ENCODE measurements around the gene ABCB8. TPM values are rescaled to one million over a fixed set of nuclear protein-coding genes. Genes with fewer than 3 reads are reported as not detected.
A peak's percentile ranks its signal among the peaks of the same experiment; 100 is the strongest.

ABCB8 gene
- total and polyA plus RNA-seq, 9 donors: 12.8 to 26.5 (median 18.4) TPM

DNA sequence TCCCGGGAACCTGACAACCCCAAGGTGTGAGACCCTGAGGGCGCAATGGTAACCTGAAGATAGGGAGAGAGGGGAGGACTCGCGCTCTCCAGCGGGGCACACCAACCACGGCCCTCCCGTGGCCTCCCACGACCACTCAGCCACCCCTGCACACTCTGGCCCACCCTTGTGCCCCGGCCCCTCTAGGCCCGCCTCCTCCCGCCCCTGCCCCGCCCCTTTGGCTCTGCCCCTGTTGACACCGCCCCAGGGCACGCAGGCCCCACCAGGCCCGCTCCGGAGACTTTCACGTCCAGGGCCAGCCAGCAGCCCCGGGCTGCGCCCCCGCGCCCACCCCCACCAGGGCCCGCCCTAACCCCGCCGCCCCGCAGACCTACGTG is 14.9 kb upstream of the ABCB8 start:
- Histone ChIP-seq H3K36me3 (ENCODE audit: control insufficient read depth, insufficient read depth, low read length) (no peaks in the 10 kb centered on the region), H3K27ac (ENCODE audit: low read length) (no peak overlapping the region), H3K4me1 (ENCODE audit: control insufficient read depth, insufficient read depth, low read length) (peaks cover 57% of the 10 kb centered on the region), H3K4me3 (ENCODE audit: low read length) (peak overlapping the region; percentile 34), H3K27me3 (ENCODE audit: control insufficient read depth, insufficient read depth, low read length) (peaks cover 54% of the 10 kb centered on the region), H3K9me3 (replicated peaks; ENCODE audit: control insufficient read depth, low read depth, low read length) (no peaks in the 10 kb centered on the region)
- DNase-seq: no peak
- WGBS (ENCODE audit: insufficient coverage): 2% methylated on average over 20 of the region's 26 CpGs

DNA sequence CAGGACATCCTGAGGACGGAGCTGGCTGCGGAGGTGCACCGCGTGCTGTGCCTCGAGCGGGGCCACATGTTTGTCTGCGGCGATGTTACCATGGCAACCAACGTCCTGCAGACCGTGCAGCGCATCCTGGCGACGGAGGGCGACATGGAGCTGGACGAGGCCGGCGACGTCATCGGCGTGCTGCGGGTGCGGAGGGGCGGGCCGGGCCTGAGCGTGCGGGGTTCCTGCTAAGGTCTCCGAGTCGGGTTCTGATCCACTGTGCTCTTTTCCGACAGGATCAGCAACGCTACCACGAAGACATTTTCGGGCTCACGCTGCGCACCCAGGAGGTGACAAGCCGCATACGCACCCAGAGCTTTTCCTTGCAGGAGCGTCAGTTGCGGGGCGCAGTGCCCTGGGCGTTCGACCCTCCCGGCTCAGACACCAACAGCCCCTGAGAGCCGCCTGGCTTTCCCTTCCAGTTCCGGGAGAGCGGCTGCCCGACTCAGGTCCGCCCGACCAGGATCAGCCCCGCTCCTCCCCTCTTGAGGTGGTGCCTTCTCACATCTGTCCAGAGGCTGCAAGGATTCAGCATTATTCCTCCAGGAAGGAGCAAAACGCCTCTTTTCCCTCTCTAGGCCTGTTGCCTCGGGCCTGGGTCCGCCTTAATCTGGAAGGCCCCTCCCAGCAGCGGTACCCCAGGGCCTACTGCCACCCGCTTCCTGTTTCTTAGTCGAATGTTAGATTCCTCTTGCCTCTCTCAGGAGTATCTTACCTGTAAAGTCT is 14.3 kb upstream of the ABCB8 start:
- H3K27me3 ChIP-seq (ENCODE audit: control insufficient read depth, insufficient read depth, low read length): peaks cover 54% of the 10 kb centered on the region
- WGBS (ENCODE audit: insufficient coverage): 8% methylated on average over 51 of the region's 55 CpGs
- H3K36me3 ChIP-seq (ENCODE audit: control insufficient read depth, insufficient read depth, low read length): no peaks in the 10 kb centered on the region
- peak; percentile 92 for DNase-seq
- peak overlapping the region; percentile 34 for H3K4me3 ChIP-seq (ENCODE audit: low read length)
- peak overlapping the region; percentile 13 for H3K27ac ChIP-seq (ENCODE audit: low read length)
- no peaks in the 10 kb centered on the region for H3K9me3 ChIP-seq (replicated peaks; ENCODE audit: control insufficient read depth, low read depth, low read length)
- H3K4me1 ChIP-seq (ENCODE audit: control insufficient read depth, insufficient read depth, low read length): peaks cover 55% of the 10 kb centered on the region

DNA sequence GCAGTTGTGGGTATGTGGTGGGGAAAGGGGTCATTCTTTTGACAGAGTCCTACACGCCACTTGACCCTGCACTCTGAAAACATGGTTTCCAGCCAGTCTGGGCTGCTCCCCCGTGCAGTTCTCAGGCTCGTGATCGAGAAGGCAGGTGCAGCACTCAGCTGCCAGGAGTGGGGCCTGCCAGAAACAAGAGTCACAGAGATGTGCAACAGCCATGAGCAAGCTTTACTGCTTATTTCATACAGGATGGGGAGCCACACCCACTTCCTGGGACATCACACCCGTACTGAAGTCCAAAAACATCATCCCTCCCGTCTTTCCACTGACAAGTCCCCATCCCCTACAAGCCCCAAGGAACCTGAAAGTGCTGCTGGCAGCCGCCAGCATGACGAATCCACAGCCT is 13.3 kb upstream of the ABCB8 start:
- Histone ChIP-seq H3K27ac (ENCODE audit: low read length) (no peak overlapping the region), H3K4me3 (ENCODE audit: low read length) (no peak overlapping the region), H3K27me3 (ENCODE audit: control insufficient read depth, insufficient read depth, low read length) (peaks cover 59% of the 10 kb centered on the region), H3K4me1 (ENCODE audit: control insufficient read depth, insufficient read depth, low read length) (peaks cover 52% of the 10 kb centered on the region), H3K9me3 (replicated peaks; ENCODE audit: control insufficient read depth, low read depth, low read length) (no peaks in the 10 kb centered on the region), H3K36me3 (ENCODE audit: control insufficient read depth, insufficient read depth, low read length) (no peaks in the 10 kb centered on the region)
- WGBS (ENCODE audit: insufficient coverage): 56% methylated on average over 8 of the region's 8 CpGs
- peak; percentile 68 for DNase-seq

DNA sequence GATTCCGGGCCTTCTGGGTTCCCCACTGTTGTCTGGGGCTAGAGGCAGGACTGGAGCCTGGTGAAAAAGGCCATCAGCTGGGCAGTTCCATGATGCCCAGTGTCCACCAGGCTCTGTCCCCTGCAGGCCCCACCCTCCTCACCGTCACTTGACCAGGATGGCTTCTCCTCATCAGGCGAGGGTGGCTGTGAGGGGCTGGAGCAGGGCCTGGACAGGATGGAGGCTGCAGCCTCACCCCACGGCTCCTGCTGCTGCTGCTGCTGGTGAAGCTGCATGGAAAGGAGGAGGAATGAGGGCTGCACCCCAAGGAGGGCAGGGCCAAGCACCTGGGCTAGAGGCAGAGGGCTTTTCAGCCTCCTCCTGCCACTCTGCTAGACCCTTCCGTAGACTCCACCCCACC is 12.3 kb upstream of the ABCB8 start:
- H3K4me3 ChIP-seq (ENCODE audit: low read length): no peak overlapping the region
- H3K36me3 ChIP-seq (ENCODE audit: control insufficient read depth, insufficient read depth, low read length): no peaks in the 10 kb centered on the region
- peaks cover 63% of the 10 kb centered on the region for H3K27me3 ChIP-seq (ENCODE audit: control insufficient read depth, insufficient read depth, low read length)
- no peak for DNase-seq
- no peak overlapping the region for H3K27ac ChIP-seq (ENCODE audit: low read length)
- 88% methylated on average over 4 of the region's 5 CpGs for WGBS (ENCODE audit: insufficient coverage)
- H3K9me3 ChIP-seq (replicated peaks; ENCODE audit: control insufficient read depth, low read depth, low read length): no peaks in the 10 kb centered on the region
- H3K4me1 ChIP-seq (ENCODE audit: control insufficient read depth, insufficient read depth, low read length): peaks cover 42% of the 10 kb centered on the region

DNA sequence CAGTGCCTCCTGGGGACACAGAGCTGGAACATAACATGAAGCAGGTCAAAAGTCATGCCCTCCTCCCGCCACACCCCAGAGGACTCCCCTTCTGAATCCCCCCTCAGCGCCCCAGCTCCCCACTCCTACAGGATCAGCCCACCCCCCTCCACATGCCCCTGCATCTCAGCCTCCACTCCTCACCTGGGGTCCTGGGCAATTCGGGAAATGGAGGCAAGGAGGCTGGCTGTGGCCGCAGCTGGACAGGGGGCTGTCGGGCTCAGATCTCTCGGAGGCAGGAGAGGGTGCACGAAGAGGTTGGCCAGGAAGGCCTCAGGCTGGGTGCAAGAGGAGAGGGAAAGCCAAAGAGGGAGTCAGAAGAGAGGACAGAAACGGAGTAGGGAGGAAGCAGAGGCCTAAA is 11.7 kb upstream of the ABCB8 start:
- Histone ChIP-seq H3K36me3 (ENCODE audit: control insufficient read depth, insufficient read depth, low read length) (no peaks in the 10 kb centered on the region), H3K4me3 (ENCODE audit: low read length) (no peak overlapping the region), H3K9me3 (replicated peaks; ENCODE audit: control insufficient read depth, low read depth, low read length) (no peaks in the 10 kb centered on the region), H3K4me1 (ENCODE audit: control insufficient read depth, insufficient read depth, low read length) (peaks cover 42% of the 10 kb centered on the region), H3K27ac (ENCODE audit: low read length) (no peak overlapping the region), H3K27me3 (ENCODE audit: control insufficient read depth, insufficient read depth, low read length) (peaks cover 67% of the 10 kb centered on the region)
- 85% methylated on average over 7 of the region's 8 CpGs for WGBS (ENCODE audit: insufficient coverage)
- no peak for DNase-seq

DNA sequence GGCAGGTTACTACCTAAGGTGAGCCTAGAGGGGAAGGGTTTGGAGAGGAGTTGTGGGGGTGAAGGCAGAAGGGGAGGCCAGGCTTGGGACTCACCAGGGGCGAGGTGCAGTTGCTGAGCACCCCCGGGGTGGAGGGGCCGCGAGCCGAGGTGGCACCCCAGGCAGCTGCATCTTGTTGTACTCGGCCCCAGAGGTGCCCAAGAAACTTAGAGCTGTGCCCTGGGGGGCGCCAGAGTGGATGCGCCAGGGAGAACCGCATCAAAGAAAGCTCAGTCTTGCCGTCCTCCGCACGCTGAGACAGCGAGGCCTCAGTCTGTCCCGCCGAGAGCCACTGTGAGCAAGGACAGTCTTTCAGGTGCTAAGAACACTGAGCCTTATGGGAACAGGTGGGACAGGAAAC is 11.3 kb upstream of the ABCB8 start:
- no peak overlapping the region for H3K27ac ChIP-seq (ENCODE audit: low read length)
- no peak overlapping the region for H3K4me3 ChIP-seq (ENCODE audit: low read length)
- DNase-seq: no peak
- H3K27me3 ChIP-seq (ENCODE audit: control insufficient read depth, insufficient read depth, low read length): peaks cover 65% of the 10 kb centered on the region
- H3K9me3 ChIP-seq (replicated peaks; ENCODE audit: control insufficient read depth, low read depth, low read length): no peaks in the 10 kb centered on the region
- no peaks in the 10 kb centered on the region for H3K36me3 ChIP-seq (ENCODE audit: control insufficient read depth, insufficient read depth, low read length)
- WGBS (ENCODE audit: insufficient coverage): 83% methylated on average over 14 of the region's 15 CpGs
- peaks cover 42% of the 10 kb centered on the region for H3K4me1 ChIP-seq (ENCODE audit: control insufficient read depth, insufficient read depth, low read length)

- no peaks in the 10 kb centered on the region for H3K36me3 ChIP-seq (ENCODE audit: control insufficient read depth, insufficient read depth, low read length)
- peaks cover 39% of the 10 kb centered on the region for H3K4me1 ChIP-seq (ENCODE audit: control insufficient read depth, insufficient read depth, low read length)
- no peak overlapping the region for H3K27ac ChIP-seq (ENCODE audit: low read length)
- 50% methylated on average over 10 of the region's 13 CpGs for WGBS (ENCODE audit: insufficient coverage)
- H3K4me3 ChIP-seq (ENCODE audit: low read length): no peak overlapping the region
- H3K27me3 ChIP-seq (ENCODE audit: control insufficient read depth, insufficient read depth, low read length): peaks cover 61% of the 10 kb centered on the region
- no peak for DNase-seq
- no peaks in the 10 kb centered on the region for H3K9me3 ChIP-seq (replicated peaks; ENCODE audit: control insufficient read depth, low read depth, low read length)
These were observed 10.8 kb upstream of the ABCB8 start for GRCh38 chr7:151017370-151017952.

GRCh38 chr7:151017953-151018420 is 10.3 kb upstream of the ABCB8 start:
- H3K4me3 ChIP-seq (ENCODE audit: low read length): peak overlapping the region; percentile 31
- H3K27ac ChIP-seq (ENCODE audit: low read length): no peak overlapping the region
- WGBS (ENCODE audit: insufficient coverage): under 1% methylated on average over 31 of the region's 34 CpGs
- peaks cover 35% of the 10 kb centered on the region for H3K4me1 ChIP-seq (ENCODE audit: control insufficient read depth, insufficient read depth, low read length)
- peaks cover 55% of the 10 kb centered on the region for H3K27me3 ChIP-seq (ENCODE audit: control insufficient read depth, insufficient read depth, low read length)
- no peaks in the 10 kb centered on the region for H3K9me3 ChIP-seq (replicated peaks; ENCODE audit: control insufficient read depth, low read depth, low read length)
- peak; percentile 55 for DNase-seq
- H3K36me3 ChIP-seq (ENCODE audit: control insufficient read depth, insufficient read depth, low read length): no peaks in the 10 kb centered on the region

DNA sequence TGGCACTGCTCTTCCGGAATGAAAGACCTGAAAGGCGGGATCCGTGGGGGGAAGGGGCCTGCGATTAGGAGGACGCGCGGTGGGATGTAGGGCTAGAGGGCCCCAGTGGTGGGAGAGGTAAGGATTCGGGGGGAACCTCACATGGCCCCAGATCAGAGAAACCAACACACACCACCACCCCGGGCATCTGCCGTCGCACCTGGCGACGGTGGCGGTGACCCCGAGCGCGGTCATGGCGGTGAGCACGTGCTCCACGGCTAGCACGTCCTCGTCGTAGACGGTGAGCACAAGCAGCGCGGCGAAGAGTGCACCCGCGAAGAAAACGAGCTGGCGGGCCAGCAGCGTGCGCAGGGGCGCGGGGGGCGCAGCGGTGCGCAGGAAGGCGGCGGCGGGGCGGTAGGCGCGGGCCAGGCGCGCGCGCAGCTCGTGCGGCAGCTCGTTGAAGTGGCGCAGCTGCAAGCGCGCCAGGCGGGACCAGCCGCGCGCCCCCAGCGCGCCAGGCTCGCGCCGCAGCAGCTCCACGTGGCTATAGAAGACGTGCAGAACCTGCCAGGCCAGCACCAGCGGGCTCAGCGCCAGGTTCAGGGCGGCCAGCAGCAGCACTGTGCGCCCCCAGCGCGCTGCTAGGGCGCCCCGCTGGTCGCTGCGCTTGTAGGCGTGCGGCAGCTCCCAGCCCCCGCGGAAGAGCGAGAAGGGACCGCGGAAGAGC is 9.7 kb upstream of the ABCB8 start:
- no peaks in the 10 kb centered on the region for H3K36me3 ChIP-seq (ENCODE audit: control insufficient read depth, insufficient read depth, low read length)
- under 1% methylated on average over 73 of the region's 82 CpGs for WGBS (ENCODE audit: insufficient coverage)
- DNase-seq: peak; percentile 46
- H3K4me1 ChIP-seq (ENCODE audit: control insufficient read depth, insufficient read depth, low read length): peaks cover 29% of the 10 kb centered on the region
- H3K27me3 ChIP-seq (ENCODE audit: control insufficient read depth, insufficient read depth, low read length): peaks cover 55% of the 10 kb centered on the region
- no peak overlapping the region for H3K27ac ChIP-seq (ENCODE audit: low read length)
- H3K9me3 ChIP-seq (replicated peaks; ENCODE audit: control insufficient read depth, low read depth, low read length): no peaks in the 10 kb centered on the region
- H3K4me3 ChIP-seq (ENCODE audit: low read length): peak overlapping the region; percentile 31

GRCh38 chr7:151019130-151019447 is 9.2 kb upstream of the ABCB8 start:
- Histone ChIP-seq H3K9me3 (replicated peaks; ENCODE audit: control insufficient read depth, low read depth, low read length) (no peaks in the 10 kb centered on the region), H3K27me3 (ENCODE audit: control insufficient read depth, insufficient read depth, low read length) (peaks cover 50% of the 10 kb centered on the region), H3K4me1 (ENCODE audit: control insufficient read depth, insufficient read depth, low read length) (peaks cover 24% of the 10 kb centered on the region), H3K36me3 (ENCODE audit: control insufficient read depth, insufficient read depth, low read length) (no peaks in the 10 kb centered on the region), H3K27ac (ENCODE audit: low read length) (no peak overlapping the region), H3K4me3 (ENCODE audit: low read length) (no peak overlapping the region)
- no peak for DNase-seq
- 25% methylated on average over 18 of the region's 20 CpGs for WGBS (ENCODE audit: insufficient coverage)
